Measurements from ENCODE around the gene CXCL9.
"Not testable (repeated sequence)": the region's sequence is repeated elsewhere in the genome, so short reads cannot be mapped to it uniquely, and the experiment has no call there.

Gene CXCL9

GRCh38 chr4:75973766-75974165 is 33.5 kb downstream of the CXCL9 start:
- ChIA-PET POLR2A (no interaction called here), CTCF (no interaction called here)
- no peak for TF ChIP-seq CTCF (IDR thresholded peaks at IDR 0.05; ENCODE audit: insufficient read depth, low read length, missing control alignments)
- H3K4me3 ChIP-seq (ENCODE audit: low read depth, low read length) = no peak overlapping the region
- no peak for DNase-seq (ENCODE audit: low read depth, low spot score)

- TF ChIP-seq CTCF (IDR thresholded peaks at IDR 0.05; ENCODE audit: insufficient read depth, low read length, missing control alignments) = no peak
- CTCF ChIA-PET = no interaction called here
- POLR2A ChIA-PET = no interaction called here
- DNase-seq (ENCODE audit: low read depth, low spot score) = no peak
- no peak overlapping the region for H3K4me3 ChIP-seq (ENCODE audit: low read depth, low read length)
Observed at GRCh38 chr4:75968084-75968483, 39.2 kb downstream of the CXCL9 start.

GRCh38 chr4:75963558-75963957 is 43.8 kb downstream of the CXCL9 start:
- no peak overlapping the region for H3K4me3 ChIP-seq (ENCODE audit: low read depth, low read length)
- CTCF ChIA-PET = no interaction called here
- TF ChIP-seq CTCF (IDR thresholded peaks at IDR 0.05; ENCODE audit: insufficient read depth, low read length, missing control alignments) = no peak
- POLR2A ChIA-PET = no interaction called here
- DNase-seq (ENCODE audit: low read depth, low spot score) = no peak

- CTCF ChIA-PET, POLR2A ChIA-PET: not testable (repeated sequence)
Observed at GRCh38 chr4:75962072-75962471, 45.2 kb downstream of the CXCL9 start.

GRCh38 chr4:75958546-75958945 is 48.8 kb downstream of the CXCL9 start:
- DNase-seq (ENCODE audit: low read depth, low spot score); CTCF ChIA-PET; POLR2A ChIA-PET; H3K4me3 ChIP-seq (ENCODE audit: low read depth, low read length): not testable (repeated sequence)

More at GRCh38 chr4:75962072-75962471, 45.2 kb downstream of the CXCL9 start:
- DNase-seq (ENCODE audit: low read depth, low spot score); H3K4me3 ChIP-seq (ENCODE audit: low read depth, low read length): not testable (repeated sequence)

- CTCF ChIA-PET; POLR2A ChIA-PET; DNase-seq (ENCODE audit: low read depth, low spot score); H3K4me3 ChIP-seq (ENCODE audit: low read depth, low read length): not testable (repeated sequence)
Observed at GRCh38 chr4:75954811-75955210, 52.5 kb downstream of the CXCL9 start.

GRCh38 chr4:75953509-75953908 is 53.8 kb downstream of the CXCL9 start:
- CTCF ChIA-PET = interaction anchor here (0.8 to 2.6 kb wide), 3 partner anchors 13 to 48 kb away, joined by 3 to 14 read pairs (median 5); partner anchors contain the start of gene NAAA
- H3K4me3 ChIP-seq (ENCODE audit: low read depth, low read length) = no peak overlapping the region
- POLR2A ChIA-PET = interaction anchor here (0.6 kb wide), 1 partner anchor 192 kb away, joined by 4 read pairs; no protein-coding TSS in a partner anchor
- no peak for TF ChIP-seq CTCF (IDR thresholded peaks at IDR 0.05; ENCODE audit: insufficient read depth, low read length, missing control alignments)
- DNase-seq (ENCODE audit: low read depth, low spot score) = no peak

Measured in AG04449 (cell line).